ENCODE data around the gene CMC2. TPM values are rescaled to one million over a fixed set of nuclear protein-coding genes. Genes with fewer than 3 reads are reported as not detected.

Gene CMC2
- total and polyA plus RNA-seq, 9 of the 15 experiments (the other 6 are each of a cell fraction or from before 2014, with no cell fraction given), result 122 to 501 (median 172) TPM

- no peak for DNase-seq (ENCODE audit: extremely low read depth in 1 of 4, low spot score in 3 of 4)
- FAIRE-seq, result no peak
- WGBS (ENCODE audit: insufficient coverage, low coverage, missing lambda C conversion rate), result 93% methylated on average over 4 of the region's 4 CpGs
- H3K9me1 ChIP-seq (ENCODE audit: control insufficient read depth, insufficient read depth, low read length), result no peaks in the 10 kb centered on the region
- ATAC-seq, result no peak
- H3K36me3 ChIP-seq (ENCODE audit: control insufficient read depth, insufficient read depth, low read length), result peaks cover 46% of the 10 kb centered on the region
- CTCF ChIA-PET (ENCODE audit: low intra/inter-chr PET ratio), result no interaction called here
- H3K4me3 ChIP-seq, result no peak overlapping the region
- no peaks in the 10 kb centered on the region for H4K20me1 ChIP-seq (replicated peaks; ENCODE audit: control insufficient read depth, insufficient read depth, low read length)
- no TSS peak for BruUV-seq (replicated peaks)
- in situ Hi-C loops (cut with MboI) (no loop called here), intact Hi-C loops (cut with micrococcal nuclease) (no loop called here)
- no peak overlapping the region for H3K9ac ChIP-seq (ENCODE audit: insufficient read depth in 1 of 2, low read depth in 2 of 2, low read length in 2 of 2)
- no peaks in the 10 kb centered on the region; a peak in 1 of 5 replicates for H3K4me1 ChIP-seq (replicated peaks in 1 of 2; ENCODE audit: control insufficient read depth in 2 of 2, insufficient read depth in 2 of 2, low read length in 2 of 2)
- POLR2A ChIA-PET, result interaction anchor here (1.1 to 1.2 kb wide), 3 partner anchors 8 to 15 kb away, joined by 3 to 5 read pairs (median 4); no protein-coding TSS in a partner anchor
- no peaks in the 10 kb centered on the region for H3K9me3 ChIP-seq (replicated peaks; ENCODE audit: control insufficient read depth, insufficient read depth, low read depth, low read length)
- no peak overlapping the region for H3K4me2 ChIP-seq (ENCODE audit: insufficient read depth, low read length)
- H3K27ac ChIP-seq (ENCODE audit: extremely low read depth, low read depth, low read length), result no peak overlapping the region
- no peak overlapping the region for H2AFZ ChIP-seq (ENCODE audit: low read depth, low read length)
- H3K79me2 ChIP-seq (ENCODE audit: control insufficient read depth, insufficient read depth, low read length), result no peaks in the 10 kb centered on the region
- H3K27me3 ChIP-seq (ENCODE audit: control insufficient read depth in 2 of 2, insufficient read depth in 2 of 2, low read length in 2 of 2), result no peaks in the 10 kb centered on the region
- TF ChIP-seq FOXK2 (conservative IDR thresholded peaks at IDR 0.05 in 1 of 2, IDR thresholded peaks at IDR 0.05 in 1 of 2; ENCODE audit: low read depth in 2 of 2), result no peak
- TF ChIP-seq ZNF217 (CRISPR knock-in tag; IDR thresholded peaks at IDR 0.05), result no peak
- TF ChIP-seq XRCC4 (IDR thresholded peaks at IDR 0.05; ENCODE audit: extremely low read depth, insufficient read depth, insufficient read length), result no peak
- no peak for TF ChIP-seq IRF1 (CRISPR knock-in tag; IDR thresholded peaks at IDR 0.05; ENCODE audit: borderline replicate concordance)
- no peak for TF ChIP-seq ARID2 (IDR thresholded peaks at IDR 0.05)
- TF ChIP-seq MED1 (CRISPR knock-in tag; IDR thresholded peaks at IDR 0.05; ENCODE audit: borderline replicate concordance), result no peak
- TF ChIP-seq CBX5 (IDR thresholded peaks at IDR 0.05; ENCODE audit: borderline replicate concordance, low read depth), result no peak
- no peak for TF ChIP-seq ZFP36 (IDR thresholded peaks at IDR 0.05; ENCODE audit: low read depth, low read length, partially characterized antibody)
- no peak for TF ChIP-seq MTF1 (CRISPR knock-in tag; IDR thresholded peaks at IDR 0.05; ENCODE audit: borderline replicate concordance)
- no peak for TF ChIP-seq ADNP (tag; IDR thresholded peaks at IDR 0.05)
- no peak for TF ChIP-seq RAD21 (CRISPR knock-in tag; conservative IDR thresholded peaks at IDR 0.05 in 1 of 2, IDR thresholded peaks at IDR 0.05 in 1 of 2)
- no peak for TF ChIP-seq ZNF318 (IDR thresholded peaks at IDR 0.05; ENCODE audit: borderline replicate concordance in 1 of 2, low read depth in 1 of 2)
Observed at GRCh38 chr16:80972611-80973010, 34.1 kb downstream of the CMC2 start.
